NCI-H526 (cell line): Measurements from ENCODE around the gene DOC2A.
"Not testable (repeated sequence)": the region's sequence is repeated elsewhere in the genome, so short reads cannot be mapped to it uniquely, and the experiment has no call there.

Experiments
- DNase-seq, 2 experiments: peaks; one replicate each; lab custom pipeline; 2025; lab: John Stamatoyannopoulos, UW

Gene DOC2A

GRCh38 chr16:30010844-30011713 is at the start of gene DOC2A:
Gene DOC2A (minus strand): TSS chr16:30011027. CDS start chr16:30010222, 805 bp downstream.
- peak; percentile 19 to 81 for DNase-seq

GRCh38 chr16:30060346-30060745 is 49.5 kb upstream of the DOC2A start:
- no peak for DNase-seq

- DNase-seq, result peak in 1 of 2 experiments; percentile 79
Observed at GRCh38 chr16:30054959-30055553, 44.2 kb upstream of the DOC2A start.

GRCh38 chr16:30054451-30054850 is 43.6 kb upstream of the DOC2A start:
- no peak for DNase-seq

DNA sequence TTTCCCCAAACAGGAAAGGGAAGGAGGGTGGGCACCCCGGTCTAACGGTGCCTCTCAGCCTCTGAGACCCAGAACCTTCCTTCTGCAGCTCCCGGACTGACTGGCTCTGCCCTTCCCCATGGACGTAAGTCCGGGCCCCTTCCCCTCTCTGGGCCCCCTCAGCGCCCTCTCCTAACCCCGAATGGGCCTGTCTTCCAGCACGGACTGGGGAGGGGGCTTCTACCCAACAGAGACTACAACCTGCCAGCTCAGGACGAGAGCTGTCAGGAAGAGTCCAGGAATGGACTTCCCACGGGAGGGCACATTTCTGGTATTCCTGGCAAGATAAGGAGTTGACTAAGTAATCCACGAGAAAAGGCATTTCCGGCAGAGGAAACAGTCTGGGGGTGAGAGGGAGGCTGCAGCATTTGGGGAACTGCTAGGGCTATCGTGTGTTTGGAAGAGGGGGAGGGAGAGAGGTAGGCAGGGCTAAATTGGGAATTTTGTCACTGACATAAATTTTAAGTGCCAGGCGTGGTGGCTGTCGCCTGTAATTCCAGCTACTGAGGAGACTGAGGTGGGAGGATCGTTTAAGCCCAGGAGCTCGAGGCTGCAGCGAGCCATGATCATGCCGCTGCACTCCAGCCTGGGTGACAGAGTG is 42.7 kb upstream of the DOC2A start:
- peak in 1 of 2 experiments; percentile 33 for DNase-seq

DNA sequence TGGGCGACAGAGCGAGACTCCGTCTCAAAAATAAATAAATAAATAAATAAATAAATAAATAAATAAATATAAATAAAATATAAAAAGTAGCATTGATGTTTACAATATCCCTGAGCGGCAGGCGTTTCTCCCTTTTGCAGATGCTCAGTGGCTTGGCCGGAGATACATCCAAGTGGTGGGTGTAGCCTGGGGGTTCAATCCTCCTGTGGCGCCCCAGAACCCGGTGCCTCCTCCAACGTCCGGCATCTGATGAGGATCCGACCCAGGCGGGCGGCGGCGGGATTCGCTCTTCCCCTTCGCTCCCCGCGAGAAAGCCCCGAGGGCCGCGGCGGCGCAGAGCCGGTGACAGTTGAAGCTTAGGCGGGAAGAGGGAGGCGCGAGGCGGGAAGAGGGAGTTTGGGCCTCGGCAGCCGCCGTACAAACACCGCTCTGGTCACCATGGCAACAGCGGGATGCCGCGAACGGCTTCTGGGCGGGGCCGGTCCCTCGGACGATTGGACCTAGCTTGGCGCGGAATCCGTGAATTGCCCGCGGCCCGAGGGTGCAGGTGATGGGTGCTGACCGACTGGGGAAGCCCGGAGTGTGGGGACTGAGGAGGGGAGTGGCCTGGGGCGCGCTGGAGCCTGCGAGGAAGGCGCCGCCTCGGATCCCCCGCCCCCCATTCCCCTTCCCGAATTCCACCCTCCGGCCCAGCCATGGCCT is 42.0 kb upstream of the DOC2A start:
- peak; percentile 75 to 96 for DNase-seq

GRCh38 chr16:30051518-30051917 is 40.7 kb upstream of the DOC2A start:
- no peak for DNase-seq

GRCh38 chr16:30049871-30050270 is 39.0 kb upstream of the DOC2A start:
- DNase-seq, result no peak

GRCh38 chr16:30046588-30046987 is 35.8 kb upstream of the DOC2A start:
- no peak for DNase-seq

GRCh38 chr16:30046178-30046577 is 35.4 kb upstream of the DOC2A start:
- no peak for DNase-seq

- DNase-seq, result peak in 1 of 2 experiments; percentile 36
Observed at GRCh38 chr16:30041841-30042240, 31.0 kb upstream of the DOC2A start.

- not testable (repeated sequence) for DNase-seq
Observed at GRCh38 chr16:30040690-30041089, 29.9 kb upstream of the DOC2A start.

- no peak for DNase-seq
Observed at GRCh38 chr16:30040221-30040620, 29.4 kb upstream of the DOC2A start.

DNA sequence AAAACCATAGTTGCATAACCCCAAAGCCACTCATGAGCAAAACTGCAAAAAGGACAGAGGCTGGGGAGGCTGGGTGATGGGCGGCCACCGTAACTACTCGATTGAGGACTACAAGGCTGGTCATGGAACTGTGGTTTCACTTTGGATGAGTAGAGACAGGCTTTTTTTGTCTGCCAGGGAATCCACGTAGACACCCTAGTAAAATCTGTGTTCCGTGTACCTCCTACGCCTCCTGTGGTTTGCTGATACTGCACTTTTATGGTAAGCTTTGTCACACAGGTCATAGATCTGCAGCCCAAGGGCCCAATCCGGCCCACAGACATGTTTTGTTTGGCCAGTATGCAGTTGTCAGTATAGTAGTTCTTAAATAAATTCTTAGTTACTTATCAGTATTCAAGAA is 22.4 kb upstream of the DOC2A start:
- no peak for DNase-seq

- peak; percentile 78 to 94 for DNase-seq
Observed at GRCh38 chr16:30032083-30032819, 21.4 kb upstream of the DOC2A start.

GRCh38 chr16:30031477-30031918 is 20.7 kb upstream of the DOC2A start:
- DNase-seq, result peak in 1 of 2 experiments; percentile 46

DNA sequence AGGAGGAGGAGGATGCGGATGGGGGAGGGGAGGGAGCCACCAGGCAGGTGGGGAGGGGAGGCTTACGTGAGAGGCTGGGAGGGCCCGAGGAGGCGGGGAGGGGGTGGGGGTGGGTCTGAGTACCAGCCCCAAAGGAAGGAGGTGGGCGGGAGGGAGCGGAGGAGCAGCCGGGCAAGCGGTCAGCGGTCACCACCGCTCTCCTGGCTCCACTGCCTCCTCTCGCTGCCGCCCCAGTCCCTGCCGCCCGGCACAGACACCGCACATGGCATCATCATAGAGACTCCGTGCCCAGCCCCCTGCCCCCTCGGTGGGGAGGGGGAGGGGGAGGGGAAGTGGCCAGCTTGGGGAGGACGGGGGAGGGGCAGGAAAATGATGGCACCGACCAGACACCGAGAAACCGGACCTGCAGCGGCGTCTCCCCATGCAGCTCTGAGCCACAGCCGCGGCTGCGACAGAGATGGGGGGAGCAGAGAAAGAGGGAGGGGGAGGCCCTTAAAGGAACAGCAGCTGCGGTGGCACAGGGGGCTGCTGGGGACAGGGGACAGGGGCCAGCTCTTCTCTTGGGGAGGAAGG is 20.1 kb upstream of the DOC2A start, which contains the start of gene TLCD3B:
TLCD3B (minus strand) TSS at position 431 of the 573 bp plus-strand sequence. CDS start 744 bp downstream, outside the sequence.
- DNase-seq, result peak; percentile 31 to 75

- DNase-seq, result peak in 1 of 2 experiments; percentile 51
Observed at GRCh38 chr16:30030011-30030685, 19.3 kb upstream of the DOC2A start.

DNA sequence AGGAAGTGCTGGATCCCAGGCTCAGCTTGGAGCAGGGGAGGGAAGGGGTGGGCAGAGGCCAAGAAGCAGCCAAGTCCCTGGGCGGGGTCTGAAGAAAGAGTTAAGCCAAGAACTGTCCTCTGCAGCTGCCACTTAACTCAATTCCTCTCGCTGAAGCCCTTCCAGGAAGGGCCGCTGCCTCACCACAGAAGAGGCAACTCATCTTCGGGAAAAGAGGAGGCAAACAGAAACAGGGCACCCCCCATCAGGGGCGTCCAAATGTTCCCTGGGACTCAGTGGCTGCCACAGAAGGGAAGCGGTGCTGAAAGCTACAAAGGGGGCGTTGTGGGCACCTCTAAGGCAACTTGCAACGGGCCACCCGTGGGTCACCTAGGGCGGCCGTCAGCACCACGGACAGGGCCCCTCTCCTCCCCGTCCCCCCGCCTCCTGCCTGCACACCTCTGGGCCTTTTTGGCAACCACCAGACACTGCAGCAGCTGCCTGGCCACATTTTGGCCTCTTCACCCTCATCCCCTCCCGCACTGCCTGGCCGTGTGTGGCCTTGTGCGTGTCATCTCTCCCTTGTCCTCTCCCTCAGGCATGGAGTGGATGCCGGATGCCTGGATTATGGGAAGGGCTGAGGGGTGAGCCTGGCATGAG is 17.7 kb upstream of the DOC2A start:
- no peak for DNase-seq
